GM12873 (cell line): ENCODE results near the gene EPX.

Source experiments
- CTCF ChIP-seq: IDR thresholded peaks from 2 replicates; pipeline ENCODE4 v1.5.1; 2012; ENCODE audit warnings: low read depth, mild to moderate bottlenecking, moderate library complexity, low read length, control low read depth; ENCODE audit not compliant: insufficient read depth; ENCODE audit errors: missing control alignments

Gene EPX

GRCh38 chr17:58229384-58229783 lies 36.9 kb downstream of the EPX start:
- TF ChIP-seq CTCF = no peak

GRCh38 chr17:58229881-58230280 lies 37.4 kb downstream of the EPX start:
- TF ChIP-seq CTCF = no peak

- TF ChIP-seq CTCF = no peak
Measured at GRCh38 chr17:58231641-58232040, 39.1 kb downstream of the EPX start.

- TF ChIP-seq CTCF = no peak
Measured at GRCh38 chr17:58232707-58233156, 40.2 kb downstream of the EPX start.

GRCh38 chr17:58233543-58233942 lies 41.0 kb downstream of the EPX start:
- TF ChIP-seq CTCF = no peak

- TF ChIP-seq CTCF = no peak
Measured at GRCh38 chr17:58234512-58234911, 42.0 kb downstream of the EPX start.

- no peak for TF ChIP-seq CTCF
Measured at GRCh38 chr17:58235821-58236220, 43.3 kb downstream of the EPX start.
